Measurements from ENCODE around the gene LRRC71. TPM values are rescaled to one million over a fixed set of nuclear protein-coding genes. Genes with fewer than 3 reads are reported as not detected.

The LRRC71 gene
- total RNA-seq, 1 donor from 2014 or later, result not detected

GRCh38 chr1:156948708-156949107 is 28.3 kb downstream of the LRRC71 start:
- DNase-seq (ENCODE audit: low spot score, unreplicated experiment), result no peak
- no peaks in the 10 kb centered on the region for H3K27me3 Mint-ChIP-seq
- H3K36me3 Mint-ChIP-seq (ENCODE audit: insufficient read depth), result peaks cover 28% of the 10 kb centered on the region
- H3K4me3 Mint-ChIP-seq (ENCODE audit: low read depth), result no peak overlapping the region
- H3K9me3 Mint-ChIP-seq (ENCODE audit: low read depth), result no peaks in the 10 kb centered on the region
- TF ChIP-seq, protein P1, sequence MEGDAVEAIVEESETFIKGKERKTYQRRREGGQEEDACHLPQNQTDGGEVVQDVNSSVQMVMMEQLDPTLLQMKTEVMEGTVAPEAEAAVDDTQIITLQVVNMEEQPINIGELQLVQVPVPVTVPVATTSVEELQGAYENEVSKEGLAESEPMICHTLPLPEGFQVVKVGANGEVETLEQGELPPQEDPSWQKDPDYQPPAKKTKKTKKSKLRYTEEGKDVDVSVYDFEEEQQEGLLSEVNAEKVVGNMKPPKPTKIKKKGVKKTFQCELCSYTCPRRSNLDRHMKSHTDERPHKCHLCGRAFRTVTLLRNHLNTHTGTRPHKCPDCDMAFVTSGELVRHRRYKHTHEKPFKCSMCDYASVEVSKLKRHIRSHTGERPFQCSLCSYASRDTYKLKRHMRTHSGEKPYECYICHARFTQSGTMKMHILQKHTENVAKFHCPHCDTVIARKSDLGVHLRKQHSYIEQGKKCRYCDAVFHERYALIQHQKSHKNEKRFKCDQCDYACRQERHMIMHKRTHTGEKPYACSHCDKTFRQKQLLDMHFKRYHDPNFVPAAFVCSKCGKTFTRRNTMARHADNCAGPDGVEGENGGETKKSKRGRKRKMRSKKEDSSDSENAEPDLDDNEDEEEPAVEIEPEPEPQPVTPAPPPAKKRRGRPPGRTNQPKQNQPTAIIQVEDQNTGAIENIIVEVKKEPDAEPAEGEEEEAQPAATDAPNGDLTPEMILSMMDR (IDR thresholded peaks at IDR 0.05; ENCODE audit: unreplicated experiment), result peak; percentile 42
- no peak overlapping the region for H3K27ac Mint-ChIP-seq
- H3K4me1 Mint-ChIP-seq (ENCODE audit: low read depth), result no peaks in the 10 kb centered on the region

DNA sequence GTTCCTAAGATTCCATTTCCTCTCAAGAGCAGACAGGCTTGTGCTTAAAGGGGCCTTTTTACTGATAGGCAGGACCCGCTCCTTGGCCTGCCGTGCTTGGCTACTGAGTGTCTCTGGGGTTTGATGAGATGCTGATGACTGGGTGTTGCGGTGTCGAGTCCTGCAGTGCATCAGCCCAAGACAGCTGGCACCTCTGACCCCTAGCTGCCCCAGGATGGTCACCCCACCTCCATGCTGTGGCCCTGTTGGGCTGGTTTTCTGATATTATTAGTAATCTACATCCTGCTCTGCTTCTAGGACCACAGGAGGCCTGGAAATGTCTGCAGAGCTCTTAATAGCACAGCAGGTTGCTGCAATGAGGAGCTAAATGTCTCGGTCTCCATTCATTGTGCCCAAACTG is 28.7 kb downstream of the LRRC71 start:
- Mint-ChIP-seq H3K27ac (no peak overlapping the region), H3K27me3 (no peaks in the 10 kb centered on the region), H3K4me3 (ENCODE audit: low read depth) (no peak overlapping the region), H3K36me3 (ENCODE audit: insufficient read depth) (peaks cover 27% of the 10 kb centered on the region), H3K9me3 (ENCODE audit: low read depth) (no peaks in the 10 kb centered on the region), H3K4me1 (ENCODE audit: low read depth) (no peaks in the 10 kb centered on the region)
- DNase-seq (ENCODE audit: low spot score, unreplicated experiment), result no peak
- TF ChIP-seq, protein P1 (IDR thresholded peaks at IDR 0.05; ENCODE audit: unreplicated experiment), result no peak

- H3K27me3 Mint-ChIP-seq, result no peaks in the 10 kb centered on the region
- H3K36me3 Mint-ChIP-seq (ENCODE audit: insufficient read depth), result peaks cover 26% of the 10 kb centered on the region
- no peak overlapping the region for H3K4me3 Mint-ChIP-seq (ENCODE audit: low read depth)
- H3K9me3 Mint-ChIP-seq (ENCODE audit: low read depth), result no peaks in the 10 kb centered on the region
- TF ChIP-seq, protein P1 (IDR thresholded peaks at IDR 0.05; ENCODE audit: unreplicated experiment), result no peak
- DNase-seq (ENCODE audit: low spot score, unreplicated experiment), result no peak
- no peaks in the 10 kb centered on the region for H3K4me1 Mint-ChIP-seq (ENCODE audit: low read depth)
- H3K27ac Mint-ChIP-seq, result no peak overlapping the region
These were observed 30.9 kb downstream of the LRRC71 start for GRCh38 chr1:156951371-156951770.

GRCh38 chr1:156953571-156953970 is 33.1 kb downstream of the LRRC71 start:
- no peak overlapping the region for H3K27ac Mint-ChIP-seq
- TF ChIP-seq, protein P1 (IDR thresholded peaks at IDR 0.05; ENCODE audit: unreplicated experiment), result no peak
- H3K4me1 Mint-ChIP-seq (ENCODE audit: low read depth), result no peaks in the 10 kb centered on the region
- no peak overlapping the region for H3K4me3 Mint-ChIP-seq (ENCODE audit: low read depth)
- H3K9me3 Mint-ChIP-seq (ENCODE audit: low read depth), result no peaks in the 10 kb centered on the region
- H3K27me3 Mint-ChIP-seq, result no peaks in the 10 kb centered on the region
- DNase-seq (ENCODE audit: low spot score, unreplicated experiment), result no peak
- H3K36me3 Mint-ChIP-seq (ENCODE audit: insufficient read depth), result peaks cover 27% of the 10 kb centered on the region

DNA sequence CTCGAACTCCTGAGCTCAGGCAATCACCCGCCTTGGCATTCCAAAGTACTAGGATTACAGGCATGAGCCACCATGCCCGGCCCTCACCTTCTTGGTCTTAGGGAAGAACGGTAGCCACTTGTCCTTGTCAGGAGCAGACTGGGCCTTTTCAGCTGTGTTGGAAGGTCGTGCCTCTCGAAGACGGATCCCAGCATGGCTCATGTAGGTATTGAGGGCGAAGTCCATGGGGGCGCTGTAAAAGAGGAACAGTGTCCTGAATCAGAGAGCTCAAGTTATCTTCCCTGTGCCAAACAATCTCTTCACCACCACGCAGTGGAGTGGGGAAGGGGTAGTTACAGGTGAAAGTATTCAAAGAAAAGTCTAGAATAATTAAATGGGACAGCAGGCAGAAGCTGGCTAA is 35.9 kb downstream of the LRRC71 start:
- no peak for DNase-seq (ENCODE audit: low spot score, unreplicated experiment)
- H3K4me1 Mint-ChIP-seq (ENCODE audit: low read depth), result no peaks in the 10 kb centered on the region
- no peaks in the 10 kb centered on the region for H3K9me3 Mint-ChIP-seq (ENCODE audit: low read depth)
- peaks cover 38% of the 10 kb centered on the region for H3K36me3 Mint-ChIP-seq (ENCODE audit: insufficient read depth)
- no peak overlapping the region for H3K27ac Mint-ChIP-seq
- no peaks in the 10 kb centered on the region for H3K27me3 Mint-ChIP-seq
- TF ChIP-seq, protein P1 (IDR thresholded peaks at IDR 0.05; ENCODE audit: unreplicated experiment), result no peak
- no peak overlapping the region for H3K4me3 Mint-ChIP-seq (ENCODE audit: low read depth)
